Measurements from ENCODE around the gene PRRX2.
A peak's percentile ranks its signal among the peaks of the same experiment; 100 is the strongest.
"Not testable (repeated sequence)": the region's sequence is repeated elsewhere in the genome, so short reads cannot be mapped to it uniquely, and the experiment has no call there.

The PRRX2 gene

DNA sequence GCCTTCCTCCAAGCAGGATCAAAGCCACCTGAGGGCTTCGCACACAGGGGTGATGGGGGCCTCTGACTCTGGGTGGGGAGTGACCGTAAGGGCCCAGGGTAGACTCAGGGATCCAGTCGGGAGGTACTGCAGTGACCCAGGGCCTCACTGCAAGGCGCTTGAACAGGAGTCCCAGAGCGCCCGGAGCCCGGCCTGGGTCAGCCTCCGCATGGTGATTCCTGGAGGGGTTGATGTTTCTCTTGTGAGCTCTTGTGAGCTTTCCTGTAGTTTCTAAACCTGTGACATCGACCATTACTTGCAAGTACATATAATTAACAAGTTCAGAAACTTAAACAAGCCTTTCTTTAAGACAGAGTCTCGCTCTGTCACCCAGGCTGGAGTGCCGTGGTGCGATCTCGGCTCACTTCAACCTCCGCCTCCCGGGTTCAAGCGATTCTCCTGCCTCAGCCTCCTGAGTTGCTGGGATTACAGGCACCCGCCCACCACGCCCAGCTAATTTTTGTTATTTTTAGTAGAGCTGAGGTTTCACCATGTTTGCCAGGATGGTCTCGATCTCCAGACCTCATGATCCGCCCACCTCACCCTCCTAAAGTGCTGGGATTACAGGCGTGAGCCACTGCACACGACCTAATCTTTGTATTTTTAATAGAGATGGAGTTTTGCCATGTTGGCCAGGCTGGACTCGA, 67.6 kb downstream of the PRRX2 start:
- no peak for DNase-seq (ENCODE audit: low read depth in 2 of 2)

DNA sequence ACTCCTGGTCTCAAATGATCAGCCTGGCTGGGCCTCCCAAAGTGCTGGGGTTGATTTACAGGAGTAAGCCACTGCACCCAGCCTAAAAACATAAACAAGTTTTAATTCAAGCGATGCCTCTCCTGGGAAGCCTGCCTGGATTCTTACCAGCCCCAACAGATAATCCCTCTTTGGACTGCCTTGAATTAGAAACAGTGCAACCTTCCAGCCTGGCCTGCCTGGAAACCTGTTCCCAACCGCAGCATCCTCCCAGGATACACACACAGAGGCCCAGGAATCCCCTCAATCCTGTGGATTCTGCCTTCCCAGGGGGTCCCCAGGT, 68.1 kb downstream of the PRRX2 start:
- DNase-seq (ENCODE audit: low read depth in 2 of 2), result no peak

DNA sequence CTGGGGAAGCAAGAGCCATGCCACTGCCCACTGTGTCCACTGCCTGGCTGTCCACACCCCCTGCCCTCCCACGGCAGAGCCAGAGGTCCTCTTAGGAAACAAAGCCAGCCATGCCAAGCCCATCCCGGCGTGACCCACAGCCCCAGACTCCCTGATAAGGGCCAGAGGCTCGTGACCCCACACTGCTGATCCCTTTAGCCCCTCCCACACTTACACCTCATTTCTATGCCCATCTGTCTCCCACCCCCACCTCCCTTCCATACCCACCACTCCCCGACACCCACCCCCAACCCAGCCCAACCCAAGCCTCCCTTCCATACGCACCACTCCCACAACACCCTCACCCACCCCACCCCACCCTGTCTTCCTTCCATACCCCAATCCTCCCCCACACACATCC, 70.1 kb downstream of the PRRX2 start:
- no peak for DNase-seq (ENCODE audit: low read depth in 2 of 2)

DNA sequence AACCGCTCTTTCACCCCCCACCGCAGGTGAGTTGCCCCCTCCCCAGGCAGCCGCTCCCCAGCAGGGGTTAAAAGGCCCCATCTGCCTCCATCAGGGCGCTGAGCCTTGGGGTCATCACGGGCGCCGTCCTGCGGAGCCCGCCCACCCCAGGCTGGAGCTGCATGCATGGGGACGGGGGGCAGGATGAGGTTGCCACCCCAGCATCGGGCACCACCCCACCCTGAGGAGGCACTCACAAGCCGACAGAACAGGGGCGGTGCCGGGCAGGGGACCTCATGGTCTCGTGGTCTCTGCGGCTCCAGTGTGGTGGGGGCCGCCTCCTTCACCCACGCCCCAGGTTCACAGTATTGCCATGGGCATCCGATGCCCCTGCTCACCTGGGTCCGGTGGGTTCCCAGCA, 70.9 kb downstream of the PRRX2 start:
- no peak for DNase-seq (ENCODE audit: low read depth in 2 of 2)

DNA sequence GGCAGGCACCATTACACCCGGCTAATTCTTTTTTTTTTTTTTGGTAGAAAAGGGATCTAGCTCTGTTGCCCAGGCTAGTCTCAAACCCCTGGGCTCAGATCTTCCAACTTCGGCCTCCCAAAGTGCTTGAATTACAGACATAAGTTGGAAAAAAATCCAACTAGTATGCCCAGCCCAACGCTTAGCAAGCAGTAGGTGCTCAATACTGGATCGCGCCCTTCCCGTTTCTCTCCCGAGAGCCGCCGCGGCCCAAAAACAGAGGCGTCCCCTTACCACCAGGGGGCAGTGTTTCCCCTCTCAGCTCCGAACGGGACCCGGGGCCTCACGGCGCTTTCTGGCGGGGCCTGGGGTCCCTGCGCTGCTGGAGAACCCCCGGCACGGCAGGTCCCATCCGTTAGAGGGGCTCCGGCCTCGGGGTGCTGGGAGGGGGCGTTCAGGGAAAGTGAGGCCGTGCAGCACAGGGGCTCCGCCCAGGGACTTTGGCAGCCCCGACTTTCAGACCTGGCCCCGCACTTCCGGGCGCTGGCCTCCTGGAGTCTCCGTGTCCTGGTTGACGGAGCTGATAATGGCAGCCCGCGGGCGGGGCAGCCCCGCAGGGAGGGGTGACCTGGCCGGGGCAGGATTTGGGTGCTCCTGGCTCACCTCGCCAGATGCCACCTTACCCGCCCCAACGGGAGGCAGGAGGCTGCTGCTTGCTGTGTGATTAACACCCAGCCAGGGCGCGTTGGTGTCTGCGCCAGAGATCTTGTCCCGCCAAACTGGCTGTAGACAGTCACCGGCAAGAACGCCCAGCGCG, 72.2 kb downstream of the PRRX2 start:
- DNase-seq (ENCODE audit: low read depth in 2 of 2), result peak in 1 of 2 experiments; percentile 42

DNA sequence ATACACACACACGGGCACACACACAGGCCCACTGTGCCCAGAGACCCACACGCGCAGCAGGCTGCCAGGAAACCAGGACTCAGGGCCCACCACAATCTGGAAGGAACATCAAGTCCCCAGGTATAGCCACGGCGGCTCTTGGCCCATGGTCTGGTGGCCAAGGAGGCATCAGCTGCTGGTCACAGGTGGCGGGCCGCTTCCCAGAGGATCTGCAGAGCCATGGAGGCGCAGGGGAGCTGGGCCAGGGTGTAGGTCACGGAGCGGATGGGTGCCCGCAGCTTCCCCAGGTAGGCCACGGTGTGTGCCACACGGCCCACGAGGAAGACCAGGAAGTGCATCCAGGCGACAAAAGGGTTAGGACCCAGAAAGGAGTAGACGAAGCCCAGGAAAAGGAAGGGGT, 74.0 kb downstream of the PRRX2 start:
- DNase-seq (ENCODE audit: low read depth in 2 of 2), result no peak

DNA sequence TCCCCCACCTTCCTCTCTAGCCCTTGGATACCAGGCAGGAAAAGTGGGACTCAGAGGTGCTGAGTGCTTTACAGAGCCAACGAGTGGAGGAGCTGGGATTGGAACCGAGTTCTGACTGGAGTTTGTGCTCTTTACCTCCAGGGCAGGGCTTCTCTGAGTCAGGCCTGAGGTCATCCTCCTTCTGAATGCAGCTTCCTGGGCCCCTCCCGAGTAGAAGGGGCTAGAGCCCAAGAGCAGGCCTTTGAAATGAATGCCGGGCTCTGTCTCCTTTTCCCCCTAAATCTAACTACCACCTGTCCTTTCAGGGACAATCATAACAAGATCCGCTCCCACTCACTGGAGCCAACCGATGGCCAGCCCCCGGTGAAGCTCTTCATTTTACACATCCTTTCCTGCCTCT, 74.7 kb downstream of the PRRX2 start:
- no peak for DNase-seq (ENCODE audit: low read depth in 2 of 2)

DNA sequence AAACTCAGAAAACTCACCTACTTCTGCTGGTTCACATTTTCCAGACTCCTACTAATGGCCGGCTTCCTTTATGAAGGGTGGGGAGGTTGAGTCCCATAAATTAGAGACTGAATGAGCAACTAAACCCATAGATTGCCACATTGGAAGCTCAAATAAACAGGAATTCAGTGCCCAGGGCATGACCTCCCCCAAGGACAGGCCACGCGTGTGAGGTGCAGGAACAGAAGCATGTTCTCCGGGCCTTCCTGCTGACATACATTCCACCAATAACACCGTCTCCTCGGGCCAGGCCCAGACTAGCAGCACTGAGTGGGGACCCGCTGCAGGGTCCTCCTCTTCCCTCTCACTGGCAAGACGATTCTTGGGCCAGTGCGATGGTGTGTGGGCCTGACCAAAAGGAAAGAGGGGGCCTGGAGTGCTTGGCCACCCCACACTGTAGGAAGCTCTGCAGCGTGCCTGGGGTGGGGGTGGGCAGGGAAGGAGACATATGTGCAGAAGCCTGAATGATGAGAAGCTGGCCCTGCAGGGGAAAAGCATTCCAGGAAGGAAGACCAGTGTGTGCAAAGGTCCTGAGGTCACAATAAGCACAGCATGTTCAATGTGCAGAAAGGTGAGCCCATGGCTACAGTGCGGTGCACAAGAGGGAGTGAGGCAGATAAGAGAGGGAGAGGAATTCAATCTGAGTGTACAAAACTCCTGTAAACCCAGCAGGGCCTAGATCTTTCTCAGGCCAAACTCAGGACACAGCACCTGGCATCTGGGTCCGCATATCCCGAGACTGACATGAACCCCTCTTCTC, 75.4 kb downstream of the PRRX2 start:
- no peak for DNase-seq (ENCODE audit: low read depth in 2 of 2)

DNA sequence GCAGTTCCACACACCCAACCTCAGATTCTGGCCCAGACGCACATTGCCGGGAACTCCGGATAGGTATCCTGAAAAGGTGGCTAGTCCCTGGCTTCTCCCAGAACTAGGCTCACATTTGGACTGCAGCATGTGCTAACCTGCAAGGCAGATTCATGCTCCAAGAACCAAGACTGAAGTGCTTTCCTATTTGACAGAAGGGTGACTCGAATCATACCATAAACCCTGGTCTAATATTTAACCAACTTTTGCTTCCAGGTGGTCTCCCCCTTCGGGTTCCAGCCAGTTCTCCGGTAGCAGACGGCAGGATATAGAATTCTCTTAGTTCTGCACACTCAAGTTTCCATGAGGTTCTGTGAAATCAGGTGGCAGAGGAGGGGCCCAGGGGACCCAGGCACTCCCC, 79.8 kb downstream of the PRRX2 start:
- DNase-seq (ENCODE audit: low read depth in 2 of 2), result no peak

DNA sequence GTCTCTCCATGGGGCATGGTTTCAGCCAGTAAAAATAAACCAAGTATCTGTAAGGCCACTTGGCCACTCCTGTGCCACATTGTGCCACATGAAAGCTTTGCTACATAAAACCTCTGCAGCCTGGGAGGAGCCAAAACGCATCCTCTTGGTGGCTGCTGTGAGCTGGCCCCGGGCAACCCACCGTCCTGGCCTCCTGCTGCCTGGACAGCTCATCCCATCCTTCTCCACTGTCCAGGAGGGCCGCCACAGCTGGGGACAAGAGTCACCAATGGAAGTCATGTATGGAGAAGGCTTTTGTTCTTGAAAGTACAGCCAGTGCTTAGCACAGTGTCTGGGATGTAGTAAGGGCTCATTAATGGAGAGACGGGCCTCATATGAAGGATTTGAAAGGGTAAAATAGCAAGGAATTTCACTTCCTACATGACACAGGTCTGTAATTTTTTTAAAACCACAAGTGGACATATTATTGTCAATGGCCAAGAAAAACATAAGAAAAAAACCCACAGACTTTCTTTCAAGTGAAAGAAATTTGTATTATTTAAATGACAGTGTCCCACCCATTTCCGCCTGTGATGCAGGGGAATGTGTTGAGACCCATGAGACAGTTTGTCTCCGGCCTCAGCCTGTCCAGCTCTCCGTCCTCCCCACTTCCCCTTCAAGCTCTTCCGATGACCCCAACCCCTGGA, 80.8 kb downstream of the PRRX2 start:
- no peak for DNase-seq (ENCODE audit: low read depth in 2 of 2)

DNA sequence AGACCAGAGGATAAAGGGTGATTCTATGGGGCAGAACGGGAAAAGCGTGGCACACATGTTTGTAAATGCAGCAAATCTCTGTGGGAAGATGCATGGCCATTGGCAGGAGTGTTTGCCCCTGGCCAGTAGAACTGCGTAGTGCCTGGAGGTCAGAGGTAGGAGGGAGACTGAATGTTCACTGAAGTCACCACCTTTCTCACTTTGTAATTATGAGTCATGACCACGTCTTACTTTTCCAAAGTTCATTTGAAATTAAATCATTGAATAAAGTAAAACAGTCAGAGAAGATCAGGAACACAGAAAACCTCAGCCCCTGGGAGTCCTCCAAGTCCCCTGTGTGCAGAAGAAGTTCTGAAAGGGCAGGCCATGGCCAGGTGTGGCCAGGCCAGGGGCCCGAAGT, 82.8 kb downstream of the PRRX2 start:
- DNase-seq (ENCODE audit: low read depth in 2 of 2), result no peak

DNA sequence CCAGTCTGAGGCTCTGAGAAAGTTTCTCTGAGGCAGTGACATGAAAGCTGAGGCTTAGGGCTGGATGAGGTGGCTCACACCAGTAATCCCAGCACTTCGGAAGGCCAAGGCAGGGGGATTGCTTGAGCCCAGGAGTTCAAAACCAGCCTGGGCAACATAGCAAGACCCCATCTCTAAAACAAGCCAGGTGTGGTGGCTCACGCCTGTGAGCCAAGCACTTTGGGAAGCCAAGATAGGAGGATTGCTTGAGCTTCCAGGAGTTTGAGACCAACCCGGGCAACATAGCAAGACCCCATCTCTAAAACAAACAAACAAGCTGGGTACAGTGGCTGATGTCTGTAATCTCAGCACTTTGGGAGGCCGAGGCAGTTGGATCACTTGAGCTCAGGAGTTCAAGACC, 83.6 kb downstream of the PRRX2 start:
- DNase-seq (ENCODE audit: low read depth in 2 of 2), result not testable (repeated sequence)

DNA sequence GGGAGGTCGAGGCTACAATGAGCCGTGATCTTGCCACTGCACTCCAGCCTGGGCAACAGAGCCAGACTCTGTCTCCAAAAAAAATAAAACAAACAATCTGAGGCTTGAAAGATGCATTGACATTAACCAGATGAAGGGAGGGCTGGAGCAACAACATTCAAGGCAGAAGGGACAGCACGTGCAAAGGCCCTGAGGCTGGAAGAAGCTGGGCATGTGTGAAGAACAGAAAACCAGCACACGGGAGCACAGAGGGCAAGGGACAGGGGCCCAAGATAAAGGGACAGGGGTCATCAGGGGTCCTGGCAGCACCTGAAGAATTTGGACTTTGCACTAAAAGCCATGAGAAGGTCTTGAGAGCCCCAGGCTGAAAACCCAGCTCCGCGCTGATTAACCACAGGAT, 84.1 kb downstream of the PRRX2 start:
- no peak for DNase-seq (ENCODE audit: low read depth in 2 of 2)

DNA sequence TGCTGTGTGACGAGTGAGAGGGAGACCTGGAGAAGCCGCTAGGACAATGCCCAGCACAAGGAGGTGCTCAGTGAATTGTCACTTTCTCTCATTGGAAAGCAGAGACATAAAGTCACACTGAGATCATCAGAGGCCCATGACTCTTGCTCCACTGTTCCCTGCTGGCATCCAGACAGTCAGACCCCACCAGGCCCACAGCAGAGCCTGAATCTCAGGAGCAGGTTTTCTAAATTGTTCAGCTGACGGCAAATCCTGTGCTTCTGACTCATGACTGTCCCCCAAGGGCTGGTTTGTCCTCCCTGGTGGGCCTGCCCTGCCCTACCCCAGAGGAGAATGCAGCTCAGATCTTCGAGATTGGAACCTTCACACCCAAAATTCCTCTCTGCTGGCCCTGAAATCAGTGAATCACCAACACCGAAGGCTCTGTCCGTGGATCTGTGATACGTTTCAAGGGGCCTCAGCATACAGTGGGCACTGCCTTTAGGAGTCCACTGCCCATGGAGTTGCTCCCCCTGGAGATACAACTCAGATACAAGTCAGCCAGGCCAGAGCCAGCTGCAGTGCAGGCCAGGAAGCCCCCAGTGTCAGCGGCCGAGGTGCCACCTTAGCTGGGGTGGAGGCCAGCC, 84.7 kb downstream of the PRRX2 start:
- DNase-seq (ENCODE audit: low read depth in 2 of 2), result peak in 1 of 2 experiments; percentile 20

DNA sequence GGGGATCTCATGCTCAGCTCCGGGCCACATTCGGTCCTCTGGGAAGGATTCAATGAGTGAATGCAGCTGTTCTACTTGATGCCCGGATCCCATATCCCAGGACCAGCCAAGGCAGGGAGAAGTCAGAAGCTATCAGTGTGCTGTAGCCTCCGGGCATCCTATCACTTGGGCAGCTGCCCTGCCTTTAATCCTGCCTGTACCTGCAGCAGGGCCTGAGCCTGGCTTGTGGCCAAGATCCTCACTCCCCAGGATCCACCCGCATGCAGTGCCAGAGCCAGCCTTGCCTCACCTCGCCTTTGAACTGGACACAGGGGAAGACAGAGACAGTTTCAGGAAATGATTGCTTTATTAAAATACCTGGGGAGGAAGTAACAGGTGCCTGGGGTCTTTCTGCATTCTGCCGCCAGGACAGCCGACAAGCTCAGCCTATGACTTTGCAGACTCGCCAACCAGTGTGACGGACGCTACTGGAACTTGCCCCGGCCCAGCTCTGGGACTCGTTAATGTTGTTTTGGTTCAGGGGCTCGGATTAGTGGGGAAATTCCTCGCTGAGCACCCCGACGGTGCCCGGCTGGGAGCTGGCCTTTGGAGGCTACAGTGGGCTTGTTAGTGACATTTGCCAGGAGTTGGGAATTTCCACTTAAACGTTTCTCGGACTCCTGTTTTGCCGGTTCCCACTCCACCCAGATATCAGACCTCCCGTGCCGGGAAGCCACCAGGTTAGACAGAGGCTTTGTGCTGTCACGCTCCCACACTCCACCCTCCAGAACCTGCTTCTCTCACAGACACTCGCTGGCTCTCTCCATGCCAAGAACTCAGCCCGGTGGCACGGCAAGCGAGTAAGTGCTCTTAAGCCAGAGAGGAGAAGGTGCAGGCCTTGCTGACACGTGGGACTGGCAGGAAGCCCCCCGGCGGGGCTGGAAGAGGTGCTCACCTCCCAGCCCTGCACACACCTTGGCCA, 86.7 kb downstream of the PRRX2 start:
- no peak for DNase-seq (ENCODE audit: low read depth in 2 of 2)

DNA sequence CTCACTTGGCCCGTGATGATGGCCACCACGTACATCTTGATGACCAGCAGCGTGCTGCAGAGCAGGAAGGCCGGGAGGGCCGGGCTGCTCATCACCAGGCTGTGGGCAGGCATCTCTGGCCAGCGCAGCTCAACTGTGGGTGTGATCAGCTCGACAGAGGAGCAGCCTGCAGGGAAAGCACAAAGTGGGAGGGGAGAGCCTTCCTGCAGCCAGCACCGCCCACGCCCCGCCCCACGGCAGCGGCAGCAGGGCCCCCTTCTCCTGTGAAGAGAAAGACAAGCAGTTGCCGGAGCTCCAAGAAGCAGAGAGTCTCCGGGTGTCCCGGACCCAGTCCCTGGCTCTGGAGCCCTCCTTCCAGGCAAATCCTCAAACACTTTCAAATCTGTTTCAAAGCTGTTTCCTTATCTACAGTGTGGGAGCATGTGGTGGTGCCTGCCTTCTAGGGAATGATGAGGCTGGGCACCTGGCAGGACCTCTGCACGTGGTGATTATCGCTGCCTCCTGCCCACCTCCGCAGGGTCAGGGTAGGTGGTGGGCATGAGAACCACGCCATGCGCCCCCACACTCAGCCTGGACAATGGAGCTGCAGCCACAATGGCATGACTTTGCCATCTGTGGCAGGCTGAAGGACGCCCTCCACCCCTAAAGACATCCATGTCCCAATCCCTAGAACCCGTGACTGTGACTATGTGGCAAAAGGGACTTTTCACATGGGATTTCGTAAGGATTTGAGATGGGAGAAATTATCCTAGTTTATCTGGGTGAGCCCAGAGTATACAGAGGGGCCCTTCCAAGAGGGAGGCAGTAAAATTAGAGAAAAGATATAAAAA, 87.7 kb downstream of the PRRX2 start, which contains the start of gene PTGES:
Gene PTGES, minus strand, starts transcription at position 143 of the 830 bp plus-strand sequence. Its CDS starts 30 bp downstream, at position 113.
- DNase-seq (ENCODE audit: low read depth in 2 of 2), result peak; percentile 60 to 62

DNA sequence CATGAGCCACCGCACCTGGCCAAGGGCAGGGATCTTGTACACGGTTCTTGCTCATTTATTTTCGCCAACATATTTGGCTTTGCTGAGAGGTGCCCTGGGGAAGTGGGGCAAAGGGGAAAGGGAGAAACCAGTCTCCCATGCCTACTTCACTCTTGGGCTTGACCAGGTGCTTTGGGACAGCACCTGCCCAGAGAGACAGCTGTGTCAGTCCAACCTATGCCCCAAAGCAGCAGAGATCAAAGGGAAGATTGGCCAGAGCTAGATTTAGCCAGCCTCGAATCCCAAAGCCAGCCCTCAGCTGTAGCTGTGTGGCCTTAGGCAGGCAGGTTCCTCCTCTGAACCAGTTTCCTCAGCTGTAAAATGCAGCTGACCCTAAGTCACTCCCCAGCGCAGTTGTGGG, 89.7 kb downstream of the PRRX2 start:
- no peak for DNase-seq (ENCODE audit: low read depth in 2 of 2)

DNA sequence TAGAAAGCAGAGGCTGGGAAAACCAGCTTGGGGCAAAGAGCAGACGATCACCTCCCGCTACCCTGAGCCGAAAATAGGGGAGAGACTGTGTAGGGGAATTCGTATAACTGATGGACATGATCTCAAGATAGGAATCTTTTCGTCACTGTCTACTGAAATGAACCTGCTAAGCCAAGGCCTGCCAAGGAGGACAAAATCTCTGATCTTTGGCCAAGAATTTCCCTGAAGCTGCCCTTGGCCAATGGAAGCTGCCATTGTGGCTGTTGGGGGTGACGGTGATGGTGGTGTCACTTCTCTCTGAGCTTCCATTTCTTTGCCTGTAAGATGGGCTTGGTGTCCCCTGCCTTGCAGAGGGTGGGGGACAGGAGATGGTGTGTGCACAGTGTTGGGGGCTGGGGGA, 90.7 kb downstream of the PRRX2 start:
- no peak for DNase-seq (ENCODE audit: low read depth in 2 of 2)

DNA sequence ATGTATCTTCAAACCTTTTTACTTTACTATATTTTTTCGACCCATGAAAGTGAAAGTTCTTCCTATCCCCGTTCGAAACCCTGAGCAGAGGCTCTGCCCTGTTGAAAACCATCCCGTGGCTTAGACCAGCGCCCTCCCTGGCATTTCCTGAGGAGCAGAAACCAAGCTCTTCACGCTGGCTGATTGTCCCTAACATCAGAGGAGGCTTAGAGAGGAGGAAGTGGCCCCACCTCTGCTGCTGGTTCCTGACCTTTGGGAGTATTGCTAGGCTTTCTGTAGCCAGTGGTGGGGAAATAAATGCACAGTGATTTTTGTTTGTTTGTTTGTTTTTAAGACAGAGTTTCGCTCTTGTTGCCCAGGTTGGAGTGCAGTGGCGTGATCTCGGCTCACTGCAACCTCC, 91.6 kb downstream of the PRRX2 start:
- no peak for DNase-seq (ENCODE audit: low read depth in 2 of 2)

DNA sequence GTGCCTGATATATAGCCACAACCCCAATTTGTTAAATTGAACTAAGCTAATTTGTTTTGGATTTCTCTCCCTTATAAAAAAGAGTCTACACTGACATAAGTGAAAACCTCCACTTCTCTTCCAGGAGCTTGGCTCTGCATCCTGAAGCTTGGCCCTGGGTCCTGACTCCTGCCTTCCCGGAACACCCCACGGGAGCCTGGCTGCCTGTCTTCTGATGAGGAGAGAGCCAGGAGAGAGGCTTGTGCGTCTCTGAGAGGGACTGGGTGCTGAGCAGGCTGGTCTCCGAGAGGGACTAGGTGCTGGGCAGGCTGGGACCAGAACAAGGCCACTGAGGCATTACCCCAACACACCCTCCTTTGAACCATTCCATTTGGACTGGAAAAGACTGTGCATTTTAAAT, 93.9 kb downstream of the PRRX2 start:
- DNase-seq (ENCODE audit: low read depth in 2 of 2), result no peak

All from fibroblast of skin of left quadriceps (primary cell).